ENCODE results near the gene GPR55.

DNA sequence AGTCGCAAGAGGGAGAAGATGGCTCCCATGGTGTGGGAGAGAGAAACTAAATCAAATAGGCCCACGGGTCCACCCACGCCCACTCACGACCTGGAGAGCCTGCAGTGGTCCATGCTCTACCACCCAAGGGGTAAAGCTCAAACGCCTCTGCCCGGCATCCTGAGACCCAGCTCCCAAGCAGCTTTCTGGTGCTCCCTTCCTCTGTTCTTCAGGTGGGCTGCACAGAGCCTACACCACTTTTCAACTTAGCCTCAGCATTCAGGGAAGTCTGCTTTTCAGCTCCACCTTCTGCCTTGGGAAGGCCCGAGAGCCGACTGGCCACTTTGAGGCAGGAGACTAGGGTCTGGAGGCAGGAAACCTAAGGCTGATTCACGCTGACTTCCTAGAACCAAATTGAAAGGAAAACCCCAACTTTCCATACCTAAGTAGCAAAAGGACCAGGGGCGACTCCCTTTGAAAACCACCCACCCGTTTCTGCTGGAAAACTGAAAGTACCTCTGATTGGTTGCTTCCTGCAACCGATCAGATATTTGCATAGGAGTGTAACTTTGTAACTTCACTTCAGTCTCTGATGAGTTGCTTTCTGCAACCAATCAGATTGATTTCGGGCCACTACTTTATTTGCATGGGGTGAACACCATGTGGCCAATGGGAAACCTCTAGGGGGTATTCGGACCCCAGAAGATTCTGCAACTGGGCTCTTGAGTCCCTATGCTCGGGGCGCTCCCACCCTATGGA, 44.0 kb upstream of the GPR55 start:
- TF ChIP-seq, protein P1, sequence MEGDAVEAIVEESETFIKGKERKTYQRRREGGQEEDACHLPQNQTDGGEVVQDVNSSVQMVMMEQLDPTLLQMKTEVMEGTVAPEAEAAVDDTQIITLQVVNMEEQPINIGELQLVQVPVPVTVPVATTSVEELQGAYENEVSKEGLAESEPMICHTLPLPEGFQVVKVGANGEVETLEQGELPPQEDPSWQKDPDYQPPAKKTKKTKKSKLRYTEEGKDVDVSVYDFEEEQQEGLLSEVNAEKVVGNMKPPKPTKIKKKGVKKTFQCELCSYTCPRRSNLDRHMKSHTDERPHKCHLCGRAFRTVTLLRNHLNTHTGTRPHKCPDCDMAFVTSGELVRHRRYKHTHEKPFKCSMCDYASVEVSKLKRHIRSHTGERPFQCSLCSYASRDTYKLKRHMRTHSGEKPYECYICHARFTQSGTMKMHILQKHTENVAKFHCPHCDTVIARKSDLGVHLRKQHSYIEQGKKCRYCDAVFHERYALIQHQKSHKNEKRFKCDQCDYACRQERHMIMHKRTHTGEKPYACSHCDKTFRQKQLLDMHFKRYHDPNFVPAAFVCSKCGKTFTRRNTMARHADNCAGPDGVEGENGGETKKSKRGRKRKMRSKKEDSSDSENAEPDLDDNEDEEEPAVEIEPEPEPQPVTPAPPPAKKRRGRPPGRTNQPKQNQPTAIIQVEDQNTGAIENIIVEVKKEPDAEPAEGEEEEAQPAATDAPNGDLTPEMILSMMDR (conservative IDR thresholded peaks at IDR 0.05 in 1 of 2, IDR thresholded peaks at IDR 0.05 in 1 of 2; ENCODE audit: extremely low read depth in 1 of 2, insufficient read depth in 1 of 2, low read depth in 1 of 2, low read length in 2 of 2): no peak
- TF ChIP-seq EZH2 (IDR thresholded peaks at IDR 0.05; ENCODE audit: borderline replicate concordance, low read length): no peak

Data from mammary epithelial cell (primary cell).